Prostate gland (tissue), 2 donors: Measurements from ENCODE around the gene OR6C4. TPM values are rescaled to one million over a fixed set of nuclear protein-coding genes. Genes with fewer than 3 reads are reported as not detected.
"Not testable (repeated sequence)": the region's sequence is repeated elsewhere in the genome, so short reads cannot be mapped to it uniquely, and the experiment has no call there.

Source experiments
- DNase-seq: peaks from one replicate; pipeline ENCODE4 v3.0.0-alpha.2; 2019; ENCODE audit warnings: low spot score
- H3K27ac ChIP-seq, 2 donors: fragments of 200-600 bp; sonication (generic); 2 replicates each; pipeline ENCODE4 v1.5.1; 2017 to 2019
- H3K27me3 ChIP-seq: fragments of 200-600 bp; sonication (generic); replicated peaks from 2 replicates; pipeline ENCODE4 v1.5.1; 2019; ENCODE audit not compliant: insufficient read depth
- H3K36me3 ChIP-seq, 2 donors: fragments of 200-600 bp; sonication (generic); 1 replicate in 1 of 2; 2 replicates in 1 of 2; pipeline versions ENCODE4 v1.5.1 to v1.8.1; 2017 to 2019
- H3K4me1 ChIP-seq: fragments of 200-600 bp; sonication (generic); replicated peaks from 2 replicates; pipeline ENCODE4 v1.5.1; 2019
- H3K4me3 ChIP-seq, 2 donors: fragments of 200-600 bp; sonication (generic); 2 replicates each; pipeline ENCODE4 v1.5.1; 2017 to 2019
- H3K9me3 ChIP-seq: fragments of 200-600 bp; sonication (generic); 2 replicates; pipeline ENCODE4 v1.5.1; 2017
- CTCF ChIP-seq, 4 experiments: fragments of 200-600 bp in 2 of 4; fragments of 450-650 bp in 2 of 4; sonication (generic) in 2 of 4; IDR thresholded peaks; 1 replicate in 3 of 4; 2 replicates in 1 of 4; pipeline ENCODE4 v1.5.1; 2016 to 2019; ENCODE audit warnings: antibody characterized with exemption in 4 of 4, mild to moderate bottlenecking in 2 of 4, moderate library complexity in 2 of 4
- POLR2A ChIP-seq: fragments of 450-650 bp; IDR thresholded peaks from one replicate; pipeline ENCODE4 v1.6.1; 2016; ENCODE audit warnings: antibody characterized with exemption, mild to moderate bottlenecking
- POLR2AphosphoS5 ChIP-seq: sonication (generic); formaldehyde crosslinking; IDR thresholded peaks from one replicate; pipeline ENCODE4 v1.6.1; 2017; ENCODE audit warnings: antibody characterized with exemption
- WGBS: methylation state at CpG from one replicate; pipeline ENCODE4 v1.1.5; 2018; 5-methylcytosine and 5-hydroxymethylcytosine counted together
- intact Hi-C: fragments of 100-400 bp; cut with DNase I; formaldehyde crosslinking; loops from one replicate; pipeline ENCODE4 v1.14.2; 2022
- total RNA-seq, 2 donors: library from RNA; depleted of rRNA; stranded (reverse); fragments of >200 nt; gene quantifications; one replicate each; pipeline ENCODE4 v1.1.0, GENCODE V29; 2016

Gene OR6C4
- total RNA-seq, result not detected

- H3K4me1 ChIP-seq, result no peaks in the 10 kb centered on the region
Observed at GRCh38 chr12:55549302-55549701, at the start of gene OR6C4. Gene OR6C4 (plus strand): TSS chr12:55549602. CDS start chr12:55551227, 1,625 bp downstream.

DNA sequence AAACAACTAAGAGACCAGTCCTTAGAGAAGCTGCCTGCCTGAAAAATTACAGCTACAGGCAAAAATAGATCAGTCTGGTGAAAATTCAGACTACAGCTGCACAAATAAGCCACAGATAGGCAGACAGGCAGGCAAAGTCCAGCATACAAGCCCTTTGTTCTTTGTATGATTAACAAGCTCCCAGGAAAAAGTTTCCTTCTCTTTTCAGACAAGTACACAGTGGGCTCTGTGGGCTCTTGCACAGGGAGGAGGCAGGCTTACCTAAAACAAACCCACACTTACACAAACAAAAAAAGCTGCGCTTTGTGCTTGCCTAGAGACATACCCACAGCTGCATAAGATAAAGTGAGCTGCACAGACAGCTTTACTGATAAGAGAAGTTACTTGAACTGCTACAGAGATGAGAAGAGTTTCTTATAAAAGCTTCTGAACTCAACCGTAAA lies 49.6 kb upstream of the OR6C4 start:
- H3K4me1 ChIP-seq, result no peaks in the 10 kb centered on the region
- H3K27ac ChIP-seq, result no peak overlapping the region
- no peak for TF ChIP-seq POLR2A
- no peak for TF ChIP-seq POLR2AphosphoS5
- TF ChIP-seq CTCF (IDR thresholded peaks at IDR 0.05), result no peak
- DNase-seq, result no peak
- no peaks in the 10 kb centered on the region for H3K36me3 ChIP-seq
- H3K27me3 ChIP-seq, result no peaks in the 10 kb centered on the region
- H3K9me3 ChIP-seq, result no peaks in the 10 kb centered on the region
- H3K4me3 ChIP-seq, result no peak overlapping the region
- WGBS, result 20% methylated on average over 2 of the region's 2 CpGs
- intact Hi-C loops, result no loop called here

More at GRCh38 chr12:55549302-55549701, at the start of gene OR6C4:
- H3K27me3 ChIP-seq, result no peaks in the 10 kb centered on the region
- H3K9me3 ChIP-seq, result no peaks in the 10 kb centered on the region
- no peak within 1 kb of the TSS for H3K27ac ChIP-seq
- no peak for DNase-seq
- no peaks in the 10 kb centered on the region for H3K36me3 ChIP-seq
- intact Hi-C loops, result no loop called here
- no peak within 1 kb of the TSS for H3K4me3 ChIP-seq
- TF ChIP-seq POLR2AphosphoS5 (no peak), CTCF (IDR thresholded peaks at IDR 0.05) (no peak), POLR2A (no peak)
- WGBS, result 30% methylated on average over 2 of the region's 2 CpGs

GRCh38 chr12:55501601-55502000 lies 47.8 kb upstream of the OR6C4 start:
- no peaks in the 10 kb centered on the region for H3K9me3 ChIP-seq
- H3K4me3 ChIP-seq, result no peak overlapping the region
- WGBS, result 25% methylated on average over 2 of the region's 2 CpGs
- H3K27me3 ChIP-seq, result no peaks in the 10 kb centered on the region
- no peaks in the 10 kb centered on the region for H3K36me3 ChIP-seq
- TF ChIP-seq CTCF (IDR thresholded peaks at IDR 0.05) (no peak), POLR2AphosphoS5 (no peak), POLR2A (no peak)
- no peak overlapping the region for H3K27ac ChIP-seq
- H3K4me1 ChIP-seq, result no peaks in the 10 kb centered on the region
- DNase-seq, result no peak
- intact Hi-C loops, result no loop called here

GRCh38 chr12:55515696-55516095 lies 33.7 kb upstream of the OR6C4 start:
- Histone ChIP-seq H3K27me3 (no peaks in the 10 kb centered on the region), H3K27ac (no peak overlapping the region), H3K9me3 (no peaks in the 10 kb centered on the region), H3K4me1 (no peaks in the 10 kb centered on the region), H3K4me3 (no peak overlapping the region), H3K36me3 (no peaks in the 10 kb centered on the region)
- no peak for TF ChIP-seq POLR2AphosphoS5
- no peak for TF ChIP-seq POLR2A
- TF ChIP-seq CTCF (IDR thresholded peaks at IDR 0.05), result no peak
- intact Hi-C loops, result no loop called here
- DNase-seq, result no peak
- WGBS, result 81% methylated on average over 1 of the region's 1 CpG

DNA sequence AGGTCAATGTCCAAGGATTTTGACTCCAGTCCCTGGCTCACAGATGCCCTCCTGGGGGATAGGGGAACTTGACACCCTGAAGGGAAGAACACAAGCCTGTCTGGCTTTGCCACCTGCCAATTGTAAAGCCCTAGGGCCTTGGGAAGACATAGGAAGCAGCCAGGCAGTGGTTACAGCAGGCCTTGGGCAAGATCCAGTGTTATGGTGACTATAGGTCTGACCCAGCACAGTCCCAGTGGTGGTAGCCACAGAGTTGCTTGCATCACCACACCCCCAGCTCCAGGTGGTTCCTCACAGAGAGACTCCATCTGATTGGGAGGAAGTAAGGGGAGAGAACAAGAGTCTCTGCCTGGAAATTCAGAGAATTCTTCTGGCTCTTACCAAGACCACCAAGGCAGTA lies 33.0 kb upstream of the OR6C4 start:
- no peak for TF ChIP-seq POLR2AphosphoS5
- no peak for TF ChIP-seq CTCF (IDR thresholded peaks at IDR 0.05)
- TF ChIP-seq POLR2A, result no peak
- intact Hi-C loops, result no loop called here
- Histone ChIP-seq H3K27me3 (no peaks in the 10 kb centered on the region), H3K27ac (no peak overlapping the region), H3K4me1 (no peaks in the 10 kb centered on the region), H3K9me3 (no peaks in the 10 kb centered on the region), H3K36me3 (no peaks in the 10 kb centered on the region), H3K4me3 (no peak overlapping the region)
- no peak for DNase-seq

DNA sequence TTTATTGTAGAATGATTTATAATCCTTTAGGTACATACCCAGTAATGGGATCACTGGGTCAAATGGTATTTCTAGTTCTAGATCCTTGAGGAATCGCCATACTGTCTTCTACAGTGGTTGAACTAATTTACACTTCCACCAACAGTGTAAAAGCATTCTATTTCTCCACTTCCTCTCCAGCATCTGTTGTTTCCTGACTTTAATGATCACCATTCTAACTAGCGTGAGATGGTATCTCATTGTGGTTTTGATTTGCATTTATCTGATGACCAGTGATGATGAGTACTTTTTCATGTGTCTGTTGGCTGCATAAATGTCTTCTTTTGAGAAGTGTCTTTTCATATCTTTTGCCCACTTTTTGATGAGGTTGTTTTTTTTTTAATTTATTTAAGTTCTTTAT lies 1.2 kb upstream of the OR6C4 start:
- H3K4me3 ChIP-seq, H3K36me3 ChIP-seq, intact Hi-C loops, H3K4me1 ChIP-seq, H3K9me3 ChIP-seq, H3K27ac ChIP-seq, H3K27me3 ChIP-seq, DNase-seq: not testable (repeated sequence)
- 79% methylated on average over 2 of the region's 2 CpGs for WGBS
